Spinal cord (tissue), 10 donors: ENCODE measurements around the gene GALT. TPM values are rescaled to one million over a fixed set of nuclear protein-coding genes. Genes with fewer than 3 reads are reported as not detected.
A peak's percentile ranks its signal among the peaks of the same experiment; 100 is the strongest.

ENCODE experiments used
- DNase-seq, 6 donors: peaks; one replicate each; pipeline versions ENCODE4 v3.0.0 to v3.0.0-alpha.2; 2013 to 2015; ENCODE audit warnings: low spot score in 6 of 6, low read depth in 4 of 6
- H3K27ac ChIP-seq: one replicate; pipeline ENCODE4 v1.5.1; 2013; ENCODE audit warnings: low read depth, low read length, control low read depth
- H3K27me3 ChIP-seq: one replicate; pipeline ENCODE4 v1.6.1; 2013; ENCODE audit warnings: low read length; ENCODE audit not compliant: control insufficient read depth, insufficient read depth
- H3K36me3 ChIP-seq: one replicate; pipeline ENCODE4 v1.6.1; 2013; ENCODE audit warnings: low read length; ENCODE audit not compliant: control insufficient read depth, insufficient read depth
- H3K4me1 ChIP-seq: one replicate; pipeline ENCODE4 v1.6.1; 2013; ENCODE audit warnings: low read length; ENCODE audit not compliant: control insufficient read depth, insufficient read depth
- H3K4me3 ChIP-seq: one replicate; pipeline ENCODE4 v1.5.1; 2013; ENCODE audit warnings: low read depth, low read length, control low read depth
- H3K9me3 ChIP-seq: one replicate; pipeline ENCODE4 v1.6.1; 2013; ENCODE audit warnings: low read length; ENCODE audit not compliant: control insufficient read depth, insufficient read depth
- WGBS: methylation state at CpG from one replicate; pipeline ENCODE4 v1.1.5; 2013; ENCODE audit warnings: missing lambda C conversion rate; ENCODE audit not compliant: insufficient coverage; 5-methylcytosine and 5-hydroxymethylcytosine counted together
- polyA plus RNA-seq, 2 donors: library from polyadenylated mRNA; unstranded; fragments of 120-200 nt; gene quantifications; one replicate each; pipeline ENCODE4 v1.2.1, GENCODE V29; 2013; ENCODE audit not compliant: insufficient read length in 2 of 2
- total RNA-seq, 2 donors: library from RNA; depleted of rRNA in 1 of 2; stranded (reverse); fragments of 120-200 nt in 1 of 2; fragments of >200 nt in 1 of 2; gene quantifications; one replicate each; pipeline versions ENCODE4 v1.2.3 to v1.2.4, GENCODE V29; 2013 to 2014
- donor health status: healthy.

Gene GALT
- total and polyA plus RNA-seq, 4 donors, result 31.3 to 73.4 (median 62.4) TPM

- Histone ChIP-seq H3K9me3 (no peaks in the 10 kb centered on the region), H3K27me3 (no peaks in the 10 kb centered on the region), H3K4me3 (no peak overlapping the region), H3K27ac (no peak overlapping the region), H3K36me3 (no peaks in the 10 kb centered on the region), H3K4me1 (no peaks in the 10 kb centered on the region)
- DNase-seq, result no peak
- WGBS, result 72% methylated on average over 9 of the region's 10 CpGs
These were observed 41.0 kb downstream of the GALT start for GRCh38 chr9:34687276-34688030.

DNA sequence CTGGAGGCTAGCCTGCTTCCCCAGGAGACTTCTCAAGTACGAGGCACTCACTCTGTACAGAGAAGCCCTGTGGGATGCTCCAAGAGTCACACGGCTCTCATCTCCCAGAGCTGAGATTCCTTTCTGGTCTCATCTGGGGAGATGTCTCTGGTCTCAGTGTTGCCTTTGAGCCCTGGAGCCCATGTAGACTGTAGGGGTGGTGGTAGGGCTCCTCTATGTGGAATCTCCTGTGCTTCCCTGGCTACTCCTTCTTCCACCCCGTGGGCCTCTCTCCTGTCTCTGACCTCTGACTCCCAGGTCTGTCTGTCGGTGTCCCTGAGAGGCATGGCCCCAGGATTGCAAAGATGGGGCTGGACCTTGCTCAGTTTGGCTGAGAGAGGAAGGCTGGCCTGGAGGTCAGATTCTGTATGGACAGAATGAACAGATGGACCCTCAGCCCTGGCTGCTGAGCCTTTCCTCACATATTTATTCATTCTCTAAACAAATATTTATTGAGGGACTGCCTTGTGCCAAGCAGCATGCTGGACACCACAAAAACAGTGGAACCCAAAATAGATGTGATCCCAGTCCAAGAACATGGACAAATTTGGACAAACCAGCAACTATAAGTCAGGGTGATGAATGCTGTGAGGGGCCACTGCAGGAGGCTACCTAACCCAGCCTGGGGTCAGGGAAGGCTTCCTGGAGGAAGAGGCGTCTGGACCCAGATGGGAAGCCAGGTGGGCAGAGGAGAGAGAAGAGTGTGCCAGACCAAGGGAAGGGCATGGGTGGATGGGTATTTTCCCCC, 42.0 kb downstream of the GALT start:
- 58% methylated on average over 3 of the region's 5 CpGs for WGBS
- Histone ChIP-seq H3K27me3 (no peaks in the 10 kb centered on the region), H3K4me3 (no peak overlapping the region), H3K27ac (no peak overlapping the region), H3K9me3 (peaks cover 3% of the 10 kb centered on the region), H3K4me1 (no peaks in the 10 kb centered on the region), H3K36me3 (no peaks in the 10 kb centered on the region)
- DNase-seq, result no peak

DNA sequence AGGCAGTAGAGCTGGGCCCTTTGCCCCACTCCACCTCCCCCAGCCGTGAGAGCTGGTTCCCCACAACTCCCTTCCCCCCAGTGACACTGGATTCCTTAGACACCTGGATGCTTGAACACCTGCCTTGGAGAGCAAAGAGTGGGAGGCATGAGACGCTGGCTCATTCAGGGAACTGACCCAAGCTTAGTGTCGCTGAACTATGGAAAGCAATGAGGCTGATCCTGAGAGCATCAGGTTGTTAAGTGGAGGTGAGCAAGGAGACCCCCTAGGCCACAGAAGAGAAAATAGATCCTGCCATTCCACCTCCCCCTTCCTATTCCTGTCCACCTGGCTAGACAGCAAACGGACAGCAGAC, 42.6 kb downstream of the GALT start:
- Histone ChIP-seq H3K4me3 (no peak overlapping the region), H3K27me3 (no peaks in the 10 kb centered on the region), H3K27ac (no peak overlapping the region), H3K36me3 (no peaks in the 10 kb centered on the region), H3K4me1 (no peaks in the 10 kb centered on the region), H3K9me3 (peaks cover 3% of the 10 kb centered on the region)
- no peak for DNase-seq
- WGBS, result no CpG with 5 or more reads among the region's 4 CpGs

- WGBS, result 88% methylated on average over 6 of the region's 8 CpGs
- no peak for DNase-seq
- Histone ChIP-seq H3K27me3 (no peaks in the 10 kb centered on the region), H3K4me3 (no peak overlapping the region), H3K9me3 (peaks cover 3% of the 10 kb centered on the region), H3K36me3 (no peaks in the 10 kb centered on the region), H3K4me1 (no peaks in the 10 kb centered on the region), H3K27ac (no peak overlapping the region)
These were observed 43.0 kb downstream of the GALT start for GRCh38 chr9:34689512-34689911.

DNA sequence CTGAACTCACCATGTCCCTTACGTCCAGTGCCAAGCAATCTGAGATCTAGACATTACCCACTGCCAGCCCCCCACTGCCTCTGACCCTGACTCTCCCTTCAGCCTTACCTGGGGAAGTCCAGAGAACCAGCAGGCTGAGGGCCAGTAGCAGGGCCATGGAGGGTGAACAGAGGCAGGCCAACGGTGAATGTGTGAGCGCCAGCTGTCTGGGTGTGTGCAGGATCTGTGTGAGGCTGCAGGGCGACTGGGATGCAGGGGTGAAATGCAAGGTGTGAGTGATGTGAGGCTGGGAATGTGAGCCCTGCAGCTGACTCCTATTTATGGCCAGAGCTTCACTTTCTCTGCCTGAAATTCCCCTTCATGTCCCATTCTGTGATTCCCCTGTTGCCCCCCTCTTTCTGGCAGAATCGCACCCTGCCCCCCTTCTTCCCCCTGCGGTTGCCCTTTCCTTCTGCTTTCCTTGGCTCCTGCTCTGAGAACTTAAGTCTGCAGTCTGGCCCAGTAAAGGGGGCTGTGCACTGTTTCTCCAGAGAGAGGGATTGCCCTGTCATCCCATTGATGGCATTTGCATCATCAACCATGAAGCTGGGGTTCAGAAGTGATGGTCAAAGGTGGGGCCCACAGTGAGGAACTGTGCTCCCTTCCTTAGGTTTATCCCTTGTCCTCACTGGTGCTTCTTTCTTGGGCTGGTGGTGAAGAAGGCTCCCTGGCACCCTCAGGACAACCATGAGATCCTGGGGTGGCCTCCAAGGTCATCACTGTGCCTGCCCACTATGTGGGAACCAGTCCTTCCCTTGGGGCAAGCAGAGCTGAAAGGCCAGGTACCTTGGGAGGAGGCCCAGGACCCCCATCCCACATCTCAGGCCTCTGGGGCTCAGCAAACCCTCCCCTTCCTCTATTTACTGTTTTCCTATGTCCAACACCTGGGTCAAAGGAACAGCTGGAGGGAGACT, 44.8 kb downstream of the GALT start, which contains the start of gene CCL19:
TSS of gene CCL19 (minus strand) at position 294 of the 953 bp plus-strand sequence. CDS start at position 157, 137 bp downstream.
- DNase-seq, result peak in 1 of 6 donors; percentile 59
- Histone ChIP-seq H3K27ac (no peak within 1 kb of the TSS), H3K4me3 (no peak within 1 kb of the TSS), H3K27me3 (no peaks in the 10 kb centered on the region), H3K36me3 (no peaks in the 10 kb centered on the region), H3K4me1 (no peaks in the 10 kb centered on the region), H3K9me3 (peaks cover 3% of the 10 kb centered on the region)
- WGBS, result 56% methylated on average over 3 of the region's 6 CpGs

DNA sequence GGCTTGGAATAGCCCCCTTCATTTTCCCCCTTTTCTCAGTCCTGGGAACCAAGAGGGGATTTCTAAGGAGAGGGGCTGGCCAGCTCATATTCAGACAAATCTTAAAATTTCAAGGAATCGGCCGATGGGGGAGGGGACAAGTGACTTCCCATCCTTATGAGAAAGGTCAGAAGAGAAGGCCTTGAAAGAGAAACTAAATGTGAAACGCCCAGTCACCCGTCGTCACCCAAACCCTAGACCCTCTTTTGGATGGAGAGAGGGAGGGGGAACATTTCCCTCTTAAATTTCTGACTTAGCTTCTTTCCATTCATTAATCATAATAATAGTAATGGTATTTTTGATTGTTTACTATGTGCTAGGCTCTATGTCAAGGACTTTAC, 45.5 kb downstream of the GALT start:
- WGBS, result no CpG with 5 or more reads among the region's 5 CpGs
- Histone ChIP-seq H3K4me3 (no peak overlapping the region), H3K27ac (no peak overlapping the region), H3K9me3 (peaks cover 3% of the 10 kb centered on the region), H3K27me3 (no peaks in the 10 kb centered on the region), H3K4me1 (no peaks in the 10 kb centered on the region), H3K36me3 (no peaks in the 10 kb centered on the region)
- no peak for DNase-seq

- WGBS, result no CpG with 5 or more reads among the region's 2 CpGs
- no peak for DNase-seq
- H3K36me3 ChIP-seq, result no peaks in the 10 kb centered on the region
- no peaks in the 10 kb centered on the region for H3K4me1 ChIP-seq
- H3K27ac ChIP-seq, result no peak overlapping the region
- no peak overlapping the region for H3K4me3 ChIP-seq
- H3K9me3 ChIP-seq, result peaks cover 3% of the 10 kb centered on the region
- no peaks in the 10 kb centered on the region for H3K27me3 ChIP-seq
These were observed 47.1 kb downstream of the GALT start for GRCh38 chr9:34693560-34693959.

DNA sequence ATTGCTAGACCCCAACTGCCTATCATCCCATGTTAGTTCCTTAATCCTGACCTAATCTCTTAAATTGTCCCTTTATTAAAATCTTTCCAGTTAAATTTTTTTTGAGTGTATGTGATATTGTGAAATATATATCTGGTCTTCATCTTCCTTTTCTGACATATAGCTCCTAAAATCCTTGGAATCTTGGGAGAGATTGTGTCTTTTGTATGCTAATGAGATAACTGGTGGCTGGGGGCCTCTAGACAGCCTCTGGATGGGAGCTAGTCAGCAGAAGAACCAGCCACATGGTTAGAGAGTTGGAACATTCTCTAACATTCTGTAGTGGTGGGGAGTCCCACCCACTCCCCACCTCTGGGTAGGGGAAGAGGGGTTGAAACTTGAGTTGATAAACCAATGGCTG, 48.3 kb downstream of the GALT start:
- Histone ChIP-seq H3K4me3 (no peak overlapping the region), H3K36me3 (no peaks in the 10 kb centered on the region), H3K4me1 (no peaks in the 10 kb centered on the region), H3K27ac (no peak overlapping the region), H3K27me3 (no peaks in the 10 kb centered on the region), H3K9me3 (peaks cover 3% of the 10 kb centered on the region)
- DNase-seq, result no peak
